GM18526 (cell line): ENCODE measurements around the gene ARL4C.

Experiments used
- POLR2A ChIP-seq: IDR thresholded peaks from 3 replicates; pipeline ENCODE4 v1.6.1; 2011; ENCODE audit not compliant: insufficient read length; ENCODE audit errors: extremely low read depth

ARL4C gene

DNA sequence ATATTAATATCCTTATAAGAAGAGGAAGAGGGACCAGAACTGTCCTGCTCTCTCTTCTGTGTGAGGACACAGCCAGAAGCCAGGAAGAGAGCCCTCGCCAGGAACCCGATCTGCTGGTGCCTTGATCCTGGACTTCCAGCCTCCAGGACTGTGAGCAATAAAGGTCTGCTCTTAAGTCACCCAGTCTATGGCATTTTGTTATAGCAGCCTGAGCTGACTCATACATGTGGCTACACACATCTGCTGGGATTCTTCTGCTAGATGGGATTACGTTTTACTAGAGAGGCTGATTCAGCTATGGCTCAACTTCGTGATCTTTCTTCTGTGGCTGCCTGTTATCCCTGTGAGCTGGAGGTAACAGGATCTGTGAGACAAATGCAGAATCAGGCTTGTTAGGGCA, 29.6 kb downstream of the ARL4C start:
- TF ChIP-seq POLR2A = no peak

- no peak for TF ChIP-seq POLR2A
Observed at GRCh38 chr2:234464291-234464645, 32.6 kb downstream of the ARL4C start.

DNA sequence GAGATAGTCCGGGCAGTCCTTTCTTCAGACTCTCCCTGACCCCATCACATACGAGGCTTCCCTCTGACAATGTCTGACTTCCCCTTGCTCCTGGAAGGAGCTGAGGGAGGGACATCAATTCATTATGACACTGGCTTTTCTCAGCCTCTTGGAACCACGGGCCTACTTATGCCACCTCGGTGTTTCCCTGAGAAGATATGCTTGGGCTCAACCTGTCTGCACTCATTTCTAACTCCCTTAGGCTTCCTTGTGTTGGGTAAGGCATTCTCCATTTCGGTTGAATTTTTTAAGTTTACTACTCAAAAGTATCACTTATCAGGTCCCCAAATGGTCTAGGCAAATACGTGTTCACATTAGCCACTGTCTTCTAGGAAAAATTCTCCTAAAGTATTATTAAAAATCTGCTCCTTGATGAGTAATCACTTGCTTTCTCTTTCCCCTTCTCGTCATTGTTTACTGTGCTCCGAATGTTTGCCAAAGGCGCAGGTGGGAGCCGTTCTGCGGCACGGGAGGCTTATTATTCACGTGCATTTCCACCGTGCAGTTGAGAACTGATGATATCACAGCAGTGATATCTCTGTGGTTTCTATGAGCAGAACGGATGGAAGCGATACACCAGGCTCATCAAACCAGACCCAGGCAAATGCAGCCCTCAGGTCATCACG, 33.1 kb downstream of the ARL4C start:
- TF ChIP-seq POLR2A = no peak

DNA sequence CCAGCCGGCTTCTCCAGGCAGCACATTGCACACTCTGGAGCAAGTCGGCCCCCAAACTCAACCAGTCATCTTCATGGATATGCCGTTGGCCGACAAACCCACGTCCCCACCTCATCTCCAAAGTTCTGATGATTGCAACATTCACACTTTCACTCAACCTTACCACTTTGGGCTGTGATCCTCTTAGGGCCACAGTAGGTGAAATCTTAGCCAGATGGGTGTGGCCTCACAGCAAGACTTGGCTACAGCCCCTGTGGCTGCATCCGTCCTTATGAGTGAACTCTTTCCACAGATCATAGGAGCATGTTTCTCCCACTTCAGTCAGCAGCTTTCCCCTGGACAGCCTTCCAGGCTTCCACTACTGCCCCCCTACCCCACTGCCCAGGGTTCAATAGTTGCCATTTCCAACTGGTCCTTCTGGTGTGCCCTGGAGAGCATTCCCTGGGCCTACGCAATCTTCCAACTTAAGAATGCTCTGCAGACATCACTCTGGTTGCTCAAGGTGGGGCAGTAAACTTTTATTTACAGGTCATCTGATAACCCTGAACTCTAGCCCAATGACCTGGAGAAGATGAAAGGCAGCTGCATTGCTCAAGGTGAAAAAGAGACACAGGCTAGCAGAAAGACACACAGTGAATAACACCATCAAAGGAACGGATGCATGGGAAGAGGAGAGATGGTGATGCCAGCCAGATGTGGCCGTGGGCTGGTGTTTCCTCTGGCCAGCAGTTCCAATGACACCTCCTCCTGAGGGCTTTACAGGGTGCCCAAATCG, 34.5 kb downstream of the ARL4C start:
- TF ChIP-seq POLR2A = no peak

GRCh38 chr2:234459401-234460009, 37.4 kb downstream of the ARL4C start:
- no peak for TF ChIP-seq POLR2A

GRCh38 chr2:234458466-234458865, 38.4 kb downstream of the ARL4C start:
- TF ChIP-seq POLR2A = no peak

GRCh38 chr2:234457421-234457820, 39.5 kb downstream of the ARL4C start:
- TF ChIP-seq POLR2A = no peak

DNA sequence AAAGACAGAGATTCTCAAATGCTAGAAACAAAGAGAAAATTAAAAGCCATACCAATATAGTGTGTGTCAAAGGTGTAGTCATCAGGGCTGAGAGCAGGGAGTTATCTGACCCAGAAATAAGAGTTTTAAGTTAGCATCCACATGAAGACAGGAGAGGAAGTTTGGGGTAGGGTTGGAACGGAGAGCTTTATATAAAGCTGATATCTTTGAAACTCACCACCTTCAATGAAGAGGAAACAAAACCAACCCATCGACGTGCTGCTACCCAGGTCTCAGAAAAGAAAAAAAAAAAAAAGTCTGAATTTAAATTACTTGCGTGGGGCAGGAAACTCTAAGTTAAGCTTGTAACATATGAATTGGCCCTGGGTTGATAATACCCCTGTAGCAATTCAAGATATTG, 42.4 kb downstream of the ARL4C start:
- no peak for TF ChIP-seq POLR2A

GRCh38 chr2:234453216-234453615, 43.7 kb downstream of the ARL4C start:
- no peak for TF ChIP-seq POLR2A

GRCh38 chr2:234451852-234452625, 44.8 kb downstream of the ARL4C start:
- TF ChIP-seq POLR2A = no peak

GRCh38 chr2:234451242-234451641, 45.6 kb downstream of the ARL4C start:
- no peak for TF ChIP-seq POLR2A

DNA sequence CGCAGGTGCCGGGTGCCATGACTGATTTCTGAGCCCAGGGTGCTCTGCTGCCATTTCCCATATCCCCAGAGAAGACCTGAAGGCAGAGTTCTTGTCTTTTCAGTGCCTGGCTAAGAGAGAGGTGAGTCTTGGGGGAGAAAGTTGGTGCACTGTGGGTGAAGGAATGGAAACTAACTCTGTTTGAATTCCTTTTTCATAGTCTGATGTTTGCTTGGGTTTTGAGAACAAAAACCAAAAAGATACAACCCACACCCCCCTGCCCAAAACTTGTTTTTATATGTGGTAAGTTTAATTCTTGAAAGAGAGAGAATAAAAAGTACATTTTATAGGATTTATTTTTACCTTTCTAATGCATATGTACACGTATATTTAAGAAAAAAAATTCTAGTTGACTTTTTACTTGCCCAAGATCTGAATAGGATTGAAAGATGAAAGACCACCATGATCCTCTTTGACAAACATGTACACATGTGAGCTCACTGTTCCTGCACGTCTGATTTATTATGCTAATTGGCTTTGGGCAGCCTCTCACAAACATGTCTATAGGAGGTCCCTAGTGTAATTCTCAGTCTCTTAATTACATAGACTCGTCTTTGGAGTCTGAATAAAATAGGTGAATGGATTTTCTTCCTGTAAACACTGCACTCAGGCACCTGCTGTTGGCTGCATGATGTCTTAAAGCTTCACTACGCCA, 46.3 kb downstream of the ARL4C start:
- TF ChIP-seq POLR2A = no peak

GRCh38 chr2:234448506-234449184, 48.2 kb downstream of the ARL4C start:
- no peak for TF ChIP-seq POLR2A

GRCh38 chr2:234447963-234448362, 48.9 kb downstream of the ARL4C start:
- no peak for TF ChIP-seq POLR2A
